ENCODE results near the gene LY86.

The LY86 gene

DNA sequence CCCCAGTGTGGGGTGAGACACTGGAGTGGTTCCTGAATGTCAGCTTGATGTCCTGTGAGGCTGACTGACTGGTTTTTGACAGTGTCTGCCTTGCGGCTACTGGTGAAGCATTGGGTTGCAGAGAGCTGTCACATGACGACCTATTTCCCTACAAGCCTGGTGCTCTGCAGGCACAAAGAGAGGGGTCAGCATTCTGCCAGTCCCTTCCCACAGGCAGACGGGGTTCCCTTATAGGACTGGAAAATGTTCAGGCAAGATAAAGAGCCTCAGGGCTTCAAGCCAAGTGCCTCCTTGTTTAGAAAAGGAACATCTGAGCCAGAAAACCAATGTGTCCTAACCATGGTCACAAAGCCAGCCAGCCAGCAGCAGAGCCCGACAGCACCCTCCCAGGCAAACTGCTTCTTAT is 11.0 kb downstream of the LY86 start:
- TF ChIP-seq, protein P1, sequence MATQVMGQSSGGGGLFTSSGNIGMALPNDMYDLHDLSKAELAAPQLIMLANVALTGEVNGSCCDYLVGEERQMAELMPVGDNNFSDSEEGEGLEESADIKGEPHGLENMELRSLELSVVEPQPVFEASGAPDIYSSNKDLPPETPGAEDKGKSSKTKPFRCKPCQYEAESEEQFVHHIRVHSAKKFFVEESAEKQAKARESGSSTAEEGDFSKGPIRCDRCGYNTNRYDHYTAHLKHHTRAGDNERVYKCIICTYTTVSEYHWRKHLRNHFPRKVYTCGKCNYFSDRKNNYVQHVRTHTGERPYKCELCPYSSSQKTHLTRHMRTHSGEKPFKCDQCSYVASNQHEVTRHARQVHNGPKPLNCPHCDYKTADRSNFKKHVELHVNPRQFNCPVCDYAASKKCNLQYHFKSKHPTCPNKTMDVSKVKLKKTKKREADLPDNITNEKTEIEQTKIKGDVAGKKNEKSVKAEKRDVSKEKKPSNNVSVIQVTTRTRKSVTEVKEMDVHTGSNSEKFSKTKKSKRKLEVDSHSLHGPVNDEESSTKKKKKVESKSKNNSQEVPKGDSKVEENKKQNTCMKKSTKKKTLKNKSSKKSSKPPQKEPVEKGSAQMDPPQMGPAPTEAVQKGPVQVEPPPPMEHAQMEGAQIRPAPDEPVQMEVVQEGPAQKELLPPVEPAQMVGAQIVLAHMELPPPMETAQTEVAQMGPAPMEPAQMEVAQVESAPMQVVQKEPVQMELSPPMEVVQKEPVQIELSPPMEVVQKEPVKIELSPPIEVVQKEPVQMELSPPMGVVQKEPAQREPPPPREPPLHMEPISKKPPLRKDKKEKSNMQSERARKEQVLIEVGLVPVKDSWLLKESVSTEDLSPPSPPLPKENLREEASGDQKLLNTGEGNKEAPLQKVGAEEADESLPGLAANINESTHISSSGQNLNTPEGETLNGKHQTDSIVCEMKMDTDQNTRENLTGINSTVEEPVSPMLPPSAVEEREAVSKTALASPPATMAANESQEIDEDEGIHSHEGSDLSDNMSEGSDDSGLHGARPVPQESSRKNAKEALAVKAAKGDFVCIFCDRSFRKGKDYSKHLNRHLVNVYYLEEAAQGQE (IDR thresholded peaks at IDR 0.05; ENCODE audit: insufficient read depth in 1 of 2, low read depth in 2 of 2, low read length in 2 of 2) = no peak
- no peak for TF ChIP-seq FOXP2 (optimal IDR thresholded peaks at IDR 0.05; ENCODE audit: borderline replicate concordance, extremely low read depth, extremely low read length, insufficient read depth)
- TF ChIP-seq TAF1 (IDR thresholded peaks at IDR 0.05; ENCODE audit: borderline replicate concordance, insufficient read depth, low read length) = no peak

DNA sequence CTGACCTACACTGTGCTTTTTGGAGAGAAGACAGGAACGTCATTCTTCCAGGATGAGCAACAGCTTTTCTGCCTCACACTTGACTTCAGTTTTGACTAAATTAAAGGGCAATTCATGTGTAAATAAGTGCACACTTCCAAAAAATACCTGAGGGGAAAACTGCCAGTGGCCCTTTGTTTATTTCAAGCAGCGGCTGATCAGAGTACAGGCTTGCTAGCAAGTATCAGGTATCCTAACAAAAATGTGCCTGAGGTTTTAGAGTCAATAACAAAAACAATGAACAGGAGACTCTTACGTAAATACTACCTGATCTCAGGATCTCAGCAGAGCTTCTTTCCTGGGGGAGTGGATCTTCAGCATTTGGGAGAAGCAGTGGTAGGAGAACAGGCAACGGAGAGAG is 12.4 kb downstream of the LY86 start:
- TF ChIP-seq POLR2AphosphoS5 (IDR thresholded peaks at IDR 0.05; ENCODE audit: low read depth, low read length) = no peak

DNA sequence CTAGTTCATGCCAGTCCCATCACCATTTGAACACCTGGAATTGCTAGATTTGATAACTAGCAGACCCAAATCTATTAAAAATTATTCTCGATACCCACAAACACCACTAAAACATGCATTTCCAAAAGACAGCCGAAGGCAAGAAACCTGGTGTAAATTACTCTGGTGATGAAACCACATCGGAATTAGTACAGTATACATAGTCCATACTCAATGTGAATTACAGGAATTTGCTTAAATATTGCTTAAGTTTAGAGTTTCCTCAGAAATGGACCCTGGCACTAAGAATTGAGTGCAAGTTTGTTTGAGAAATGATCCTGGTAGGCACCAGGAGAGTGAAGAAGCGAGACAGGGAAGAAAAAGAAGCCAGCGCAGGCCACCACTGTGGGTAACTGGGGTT is 13.7 kb downstream of the LY86 start:
- TF ChIP-seq POLR2AphosphoS5 (IDR thresholded peaks at IDR 0.05; ENCODE audit: low read depth, low read length) (no peak), FOXP2 (optimal IDR thresholded peaks at IDR 0.05; ENCODE audit: borderline replicate concordance, extremely low read depth, extremely low read length, insufficient read depth) (no peak), TAF1 (IDR thresholded peaks at IDR 0.05; ENCODE audit: borderline replicate concordance, insufficient read depth, low read length) (no peak), SIN3A (IDR thresholded peaks at IDR 0.05; ENCODE audit: borderline replicate concordance, insufficient read depth, low read length) (no peak)
- TF ChIP-seq, protein P1 (IDR thresholded peaks at IDR 0.05; ENCODE audit: insufficient read depth in 1 of 2, low read depth in 2 of 2, low read length in 2 of 2) = no peak

DNA sequence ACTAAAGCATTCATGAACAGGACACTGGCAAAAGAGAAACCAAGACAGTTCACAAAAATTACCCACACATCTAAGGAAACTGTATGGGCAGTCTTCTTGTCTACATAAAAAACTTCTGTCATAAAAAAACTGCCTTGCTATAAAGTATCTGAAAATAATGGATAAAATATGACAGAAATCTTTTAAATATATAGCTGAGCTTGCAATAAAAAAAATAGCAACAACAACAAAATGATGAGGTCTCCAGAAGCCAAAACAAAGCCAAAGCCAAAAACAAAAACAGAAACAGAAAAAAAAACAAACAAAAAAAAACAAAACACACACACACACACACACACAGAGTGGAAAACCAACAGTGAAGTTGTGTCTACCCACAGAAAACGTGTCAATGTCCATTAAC is 14.8 kb downstream of the LY86 start:
- TF ChIP-seq POLR2AphosphoS5 (IDR thresholded peaks at IDR 0.05; ENCODE audit: low read depth, low read length) = no peak
- TF ChIP-seq SIN3A (IDR thresholded peaks at IDR 0.05; ENCODE audit: borderline replicate concordance, insufficient read depth, low read length) = no peak
- TF ChIP-seq FOXP2 (optimal IDR thresholded peaks at IDR 0.05; ENCODE audit: borderline replicate concordance, extremely low read depth, extremely low read length, insufficient read depth) = no peak
- TF ChIP-seq, protein P1 (IDR thresholded peaks at IDR 0.05; ENCODE audit: insufficient read depth in 1 of 2, low read depth in 2 of 2, low read length in 2 of 2) = no peak
- TF ChIP-seq TAF1 (IDR thresholded peaks at IDR 0.05; ENCODE audit: borderline replicate concordance, insufficient read depth, low read length) = no peak

DNA sequence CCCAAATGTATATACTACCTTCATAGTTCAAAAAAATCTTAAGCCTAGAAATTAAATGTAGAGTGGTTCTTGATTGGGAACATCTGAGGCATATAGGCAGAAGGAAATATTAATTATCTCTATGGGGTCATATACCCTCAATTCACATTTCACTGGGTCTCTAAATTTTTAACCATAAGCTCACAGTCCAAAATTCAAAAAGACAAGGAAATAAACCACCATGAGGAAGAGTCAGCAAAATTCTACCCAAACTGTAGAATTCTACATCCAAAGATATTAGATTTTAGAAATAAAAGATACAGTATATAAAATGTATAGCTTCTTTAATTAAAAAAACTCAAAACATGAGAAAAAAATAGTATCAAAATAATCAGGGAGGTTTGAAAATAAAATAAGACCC is 15.5 kb downstream of the LY86 start:
- TF ChIP-seq SIN3A (IDR thresholded peaks at IDR 0.05; ENCODE audit: borderline replicate concordance, insufficient read depth, low read length) (no peak), TAF1 (IDR thresholded peaks at IDR 0.05; ENCODE audit: borderline replicate concordance, insufficient read depth, low read length) (no peak), FOXP2 (optimal IDR thresholded peaks at IDR 0.05; ENCODE audit: borderline replicate concordance, extremely low read depth, extremely low read length, insufficient read depth) (no peak), POLR2AphosphoS5 (IDR thresholded peaks at IDR 0.05; ENCODE audit: low read depth, low read length) (no peak)
- TF ChIP-seq, protein P1 (IDR thresholded peaks at IDR 0.05; ENCODE audit: insufficient read depth in 1 of 2, low read depth in 2 of 2, low read length in 2 of 2) = no peak

Measured in PFSK-1 (cell line).